HTERT RPE-1 (cell line): Measurements from ENCODE around the gene PIK3R4.

Source experiments
- in situ Hi-C: fragments of 300-500 bp; cut with MboI; formaldehyde crosslinking; loops from 4 replicates; pipeline ENCODE4 v1.14.3; 2020; ENCODE audit warnings: low sequenced_read_pairs

PIK3R4 gene

GRCh38 chr3:130692455-130692854 lies 54.2 kb downstream of the PIK3R4 start:
- in situ Hi-C loops, result no loop called here

GRCh38 chr3:130688697-130689470 lies 57.7 kb downstream of the PIK3R4 start:
- in situ Hi-C loops, result no loop called here

GRCh38 chr3:130688015-130688688 lies 58.5 kb downstream of the PIK3R4 start:
- in situ Hi-C loops, result no loop called here

- in situ Hi-C loops, result no loop called here
Measured at GRCh38 chr3:130687327-130687726, 59.3 kb downstream of the PIK3R4 start.

- in situ Hi-C loops, result no loop called here
Measured at GRCh38 chr3:130686833-130687232, 59.8 kb downstream of the PIK3R4 start.

- in situ Hi-C loops, result no loop called here
Measured at GRCh38 chr3:130682131-130682530, 64.5 kb downstream of the PIK3R4 start.

- in situ Hi-C loops, result no loop called here
Measured at GRCh38 chr3:130679218-130679617, 67.4 kb downstream of the PIK3R4 start.

GRCh38 chr3:130677343-130677742 lies 69.3 kb downstream of the PIK3R4 start:
- in situ Hi-C loops, result no loop called here

GRCh38 chr3:130671545-130672312 lies 74.9 kb downstream of the PIK3R4 start:
- in situ Hi-C loops, result no loop called here

- in situ Hi-C loops, result no loop called here
Measured at GRCh38 chr3:130669740-130670139, 76.9 kb downstream of the PIK3R4 start.

- in situ Hi-C loops, result no loop called here
Measured at GRCh38 chr3:130663092-130663491, 83.5 kb downstream of the PIK3R4 start.

- in situ Hi-C loops, result no loop called here
Measured at GRCh38 chr3:130662501-130662996, 84.1 kb downstream of the PIK3R4 start.

- in situ Hi-C loops, result no loop called here
Measured at GRCh38 chr3:130661140-130661891, 85.3 kb downstream of the PIK3R4 start.

GRCh38 chr3:130659911-130660310 lies 86.7 kb downstream of the PIK3R4 start:
- in situ Hi-C loops, result no loop called here

GRCh38 chr3:130658678-130659077 lies 88.0 kb downstream of the PIK3R4 start:
- in situ Hi-C loops, result no loop called here

GRCh38 chr3:130656627-130657026 lies 90.0 kb downstream of the PIK3R4 start:
- in situ Hi-C loops, result no loop called here

- in situ Hi-C loops, result no loop called here
Measured at GRCh38 chr3:130654921-130655320, 91.7 kb downstream of the PIK3R4 start.

- in situ Hi-C loops, result no loop called here
Measured at GRCh38 chr3:130654091-130654490, 92.5 kb downstream of the PIK3R4 start.

- in situ Hi-C loops, result no loop called here
Measured at GRCh38 chr3:130649061-130649654, 97.5 kb downstream of the PIK3R4 start.

- in situ Hi-C loops, result no loop called here
Measured at GRCh38 chr3:130648293-130648692, 98.3 kb downstream of the PIK3R4 start.
